ENCODE data around the gene PPM1E. TPM values are rescaled to one million over a fixed set of nuclear protein-coding genes. Genes with fewer than 3 reads are reported as not detected.

The PPM1E gene
- total RNA-seq, 3 donors from 2014 or later (not counting 1 experiment from before 2014, with no cell fraction given), result not detected

Other genes with a start within 250 kb of the PPM1E start
- gene MTMR4, start 241.2 kb upstream of the PPM1E start, total RNA-seq, result 10 to 100 TPM; 28.4 to 43.4 (median 39.7) TPM
- gene TEX14, start 63.8 kb upstream of the PPM1E start, total RNA-seq, result 1 to 10 TPM in 1 of 3 donors, under 1 TPM in 2; 0.29 to 1.1 (median 0.89) TPM
- 10 to 100 TPM; 13.4 to 18.9 (median 17.1) TPM for gene RAD51C, start 63.3 kb upstream of the PPM1E start, total RNA-seq